ENCODE measurements around the gene PRKCB.

PRKCB gene

GRCh38 chr16:23917621-23918020 lies 81.8 kb downstream of the PRKCB start:
- Histone ChIP-seq H3K27ac (ENCODE audit: extremely low read depth, low read depth, low read length) (no peak overlapping the region), H3K36me3 (ENCODE audit: control insufficient read depth in 2 of 2, insufficient read depth in 1 of 2, low read length in 2 of 2) (no peaks in the 10 kb centered on the region), H3K4me3 (ENCODE audit: low read depth, low read length) (no peak overlapping the region), H3K9me3 (ENCODE audit: control insufficient read depth, insufficient read depth, low read depth, low read length) (no peaks in the 10 kb centered on the region), H3K4me1 (ENCODE audit: control insufficient read depth, insufficient read depth, low read length) (no peaks in the 10 kb centered on the region)
- no peak for TF ChIP-seq ZBTB7A (tag by site-specific recombination; IDR thresholded peaks at IDR 0.05; ENCODE audit: low read depth)
- TF ChIP-seq YY1 (tag by site-specific recombination; IDR thresholded peaks at IDR 0.05), result no peak
- TF ChIP-seq ZNF530 (tag by site-specific recombination; IDR thresholded peaks at IDR 0.05; ENCODE audit: low read depth), result no peak
- TF ChIP-seq ZNF121 (tag by site-specific recombination; IDR thresholded peaks at IDR 0.05), result no peak
- no peak for TF ChIP-seq SP2 (tag by site-specific recombination; IDR thresholded peaks at IDR 0.05)
- no peak for TF ChIP-seq PRDM1 (tag by site-specific recombination; IDR thresholded peaks at IDR 0.05)
- TF ChIP-seq ZNF549 (tag by site-specific recombination; IDR thresholded peaks at IDR 0.05), result no peak
- no peak for TF ChIP-seq ZFP41 (tag by site-specific recombination; IDR thresholded peaks at IDR 0.05; ENCODE audit: borderline replicate concordance)
- ChIA-PET CTCF (no interaction called here), POLR2A (no interaction called here)

- no peak for TF ChIP-seq ZNF544 (tag by site-specific recombination; IDR thresholded peaks at IDR 0.05)
- 0 out of 2 replicates have a peak, but pooled peaks have one; percentile 15 for TF ChIP-seq ZFHX2 (tag by site-specific recombination; conservative IDR thresholded peaks at IDR 0.05)
Measured at GRCh38 chr16:23920446-23920845, 84.7 kb downstream of the PRKCB start.

GRCh38 chr16:23920899-23921298 lies 85.1 kb downstream of the PRKCB start:
- H3K27ac ChIP-seq (ENCODE audit: extremely low read depth, low read depth, low read length), result no peak overlapping the region
- no peaks in the 10 kb centered on the region for H3K4me1 ChIP-seq (ENCODE audit: control insufficient read depth, insufficient read depth, low read length)
- no peak for TF ChIP-seq ZNF211 (tag by site-specific recombination; IDR thresholded peaks at IDR 0.05; ENCODE audit: low read depth)
- TF ChIP-seq ZNF548 (tag by site-specific recombination; IDR thresholded peaks at IDR 0.05), result no peak
- TF ChIP-seq ZNF707 (tag by site-specific recombination; IDR thresholded peaks at IDR 0.05), result no peak
- no peak for TF ChIP-seq ZNF140 (tag by site-specific recombination; IDR thresholded peaks at IDR 0.05)
- no peak for TF ChIP-seq ZNF114 (tag by site-specific recombination; IDR thresholded peaks at IDR 0.05)
- no peak for TF ChIP-seq ZNF530 (tag by site-specific recombination; IDR thresholded peaks at IDR 0.05; ENCODE audit: low read depth)
- no peak for TF ChIP-seq ZNF121 (tag by site-specific recombination; IDR thresholded peaks at IDR 0.05)
- no peak for TF ChIP-seq ZNF169 (tag by site-specific recombination; IDR thresholded peaks at IDR 0.05)
- no peak for TF ChIP-seq ZNF350 (tag by site-specific recombination; IDR thresholded peaks at IDR 0.05)
- TF ChIP-seq ZNF132 (tag by site-specific recombination; IDR thresholded peaks at IDR 0.05; ENCODE audit: borderline replicate concordance), result no peak
- TF ChIP-seq ZBTB11 (tag by site-specific recombination; conservative IDR thresholded peaks at IDR 0.05; ENCODE audit: low read depth), result no peak
- TF ChIP-seq ZNF423 (tag by site-specific recombination; IDR thresholded peaks at IDR 0.05), result no peak
- TF ChIP-seq TSHZ1 (tag by site-specific recombination; IDR thresholded peaks at IDR 0.05; ENCODE audit: borderline replicate concordance), result no peak
- TF ChIP-seq ZBTB6 (tag by site-specific recombination; IDR thresholded peaks at IDR 0.05), result no peak
- no peak for TF ChIP-seq ZNF18 (tag by site-specific recombination; IDR thresholded peaks at IDR 0.05)
- H3K4me3 ChIP-seq (ENCODE audit: low read depth, low read length), result no peak overlapping the region
- H3K9me3 ChIP-seq (ENCODE audit: control insufficient read depth, insufficient read depth, low read depth, low read length), result no peaks in the 10 kb centered on the region
- ChIA-PET POLR2A (no interaction called here), CTCF (no interaction called here)
- no peaks in the 10 kb centered on the region for H3K36me3 ChIP-seq (ENCODE audit: control insufficient read depth in 2 of 2, insufficient read depth in 1 of 2, low read length in 2 of 2)

More at GRCh38 chr16:23920446-23920845, 84.7 kb downstream of the PRKCB start:
- H3K9me3 ChIP-seq (ENCODE audit: control insufficient read depth, insufficient read depth, low read depth, low read length), result no peaks in the 10 kb centered on the region
- H3K27ac ChIP-seq (ENCODE audit: extremely low read depth, low read depth, low read length), result no peak overlapping the region
- no peak overlapping the region for H3K4me3 ChIP-seq (ENCODE audit: low read depth, low read length)
- H3K4me1 ChIP-seq (ENCODE audit: control insufficient read depth, insufficient read depth, low read length), result no peaks in the 10 kb centered on the region
- ChIA-PET CTCF (no interaction called here), POLR2A (no interaction called here)
- no peaks in the 10 kb centered on the region for H3K36me3 ChIP-seq (ENCODE audit: control insufficient read depth in 2 of 2, insufficient read depth in 1 of 2, low read length in 2 of 2)

Data from HEK293 (cell line).